GM11168 (cell line): ENCODE measurements around the gene NAB1.

ENCODE experiments used
- in situ Hi-C: fragments of 300-500 bp; cut with MboI; formaldehyde crosslinking; loops from one replicate; pipeline ENCODE4 v1.12.0; 2022; ENCODE audit warnings: low sequenced_read_pairs; ENCODE audit not compliant: unreplicated experiment

NAB1 gene

GRCh38 chr2:190666895-190667294 lies 18.0 kb downstream of the NAB1 start:
- in situ Hi-C loops = no loop called here

DNA sequence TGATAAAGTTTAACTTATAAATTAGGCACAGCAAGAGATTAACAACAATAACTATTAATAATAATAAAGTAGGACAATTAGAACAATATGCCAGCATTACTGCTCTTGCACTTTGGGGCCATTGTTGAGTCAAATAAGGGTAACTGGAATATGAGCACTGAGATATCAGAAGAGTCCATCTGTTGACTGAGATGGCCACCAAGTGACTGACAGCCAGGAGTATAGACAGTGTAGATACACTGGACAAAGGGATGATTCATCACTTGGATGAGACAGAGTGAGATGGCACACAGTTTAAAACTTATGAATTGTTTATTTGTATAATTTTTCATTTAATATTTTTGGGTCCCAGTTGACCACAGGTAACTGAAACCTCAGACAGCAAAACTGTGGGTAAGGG lies 20.0 kb downstream of the NAB1 start:
- in situ Hi-C loops = no loop called here

DNA sequence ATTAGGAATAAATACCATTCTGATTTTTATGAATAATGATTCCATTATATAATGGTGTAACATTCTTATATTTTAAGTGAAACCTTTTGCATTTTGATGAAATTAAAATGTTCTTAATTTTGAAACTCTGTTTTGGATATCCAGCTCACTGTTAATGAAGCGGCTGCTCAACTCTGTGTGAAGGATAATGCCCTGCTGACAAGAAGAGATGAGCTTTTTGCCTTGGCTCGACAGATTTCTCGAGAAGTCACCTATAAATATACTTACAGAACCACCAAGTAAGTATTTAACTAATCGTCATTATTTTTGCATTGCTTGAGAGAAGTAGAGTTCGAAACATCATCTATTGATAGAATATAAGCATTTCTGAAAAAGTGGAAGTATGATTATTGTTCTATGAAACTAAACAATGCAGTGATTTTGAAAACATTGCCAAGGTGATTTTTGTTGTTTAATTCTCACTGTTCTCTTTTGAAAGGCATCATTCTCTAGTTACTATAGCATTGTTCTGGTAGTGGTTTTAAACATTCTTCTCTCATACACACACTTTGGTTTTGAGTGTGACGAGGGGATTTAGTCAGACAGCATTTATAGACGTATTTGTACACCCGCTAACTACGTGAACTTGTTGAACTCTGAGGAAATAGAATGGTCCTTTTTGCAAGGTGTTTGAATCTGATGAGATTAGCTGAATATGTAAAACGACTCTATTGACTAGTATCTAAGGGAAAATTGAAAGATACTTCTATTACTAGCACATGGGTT lies 21.5 kb downstream of the NAB1 start:
- in situ Hi-C loops = no loop called here

DNA sequence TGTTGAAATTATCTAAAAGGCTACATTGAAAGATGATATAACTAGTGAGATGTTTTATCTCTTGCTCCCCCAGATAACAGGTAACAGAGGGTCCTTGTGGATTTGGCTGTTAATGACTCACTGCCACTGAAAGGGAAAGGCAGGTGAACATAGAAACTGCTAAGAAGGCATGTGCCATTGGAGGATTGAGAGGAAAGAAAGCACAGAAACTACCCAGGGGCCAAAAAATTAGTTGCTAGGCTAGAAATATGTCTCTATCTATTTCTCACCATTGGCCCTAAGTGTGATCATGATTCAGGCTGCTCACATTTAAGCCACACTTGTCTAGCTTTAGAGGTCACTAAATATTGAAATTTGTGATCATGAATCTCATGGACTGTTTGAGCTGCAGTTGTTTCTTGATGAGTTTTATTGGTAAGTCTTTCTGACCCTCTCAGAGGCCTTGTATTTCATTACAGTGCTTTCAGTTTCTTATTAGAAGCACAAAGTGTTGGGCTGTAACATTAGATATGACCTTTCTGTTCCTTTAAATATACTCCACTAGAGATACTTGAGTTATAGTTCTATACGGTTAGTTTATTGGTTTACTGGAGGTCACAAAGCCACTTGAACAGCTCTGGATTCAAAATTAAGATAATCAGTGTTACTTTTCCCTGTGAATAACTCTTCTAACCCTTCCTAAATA lies 26.2 kb downstream of the NAB1 start:
- in situ Hi-C loops = loop anchor here (25.0 kb wide), 1 partner anchor 288 kb away; no protein-coding TSS in a partner anchor

DNA sequence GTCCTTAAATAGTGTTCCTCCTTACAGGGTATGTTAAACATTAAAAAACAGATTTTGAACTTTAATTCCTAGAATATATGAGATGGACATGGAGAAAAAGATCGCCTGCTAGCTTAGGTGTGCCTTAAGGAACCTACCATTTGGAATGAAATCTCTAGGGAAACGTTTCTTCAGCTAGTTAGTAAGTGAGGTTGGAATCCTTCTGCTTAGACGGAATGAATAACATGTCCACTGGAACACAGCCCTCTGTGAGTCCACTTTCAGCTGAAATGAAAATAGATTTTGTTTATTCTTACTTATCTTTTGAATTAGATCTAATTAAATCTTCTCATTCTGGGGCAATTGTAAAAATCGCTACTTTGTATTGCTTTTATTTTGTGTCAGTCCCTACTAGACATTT lies 28.4 kb downstream of the NAB1 start:
- in situ Hi-C loops = loop anchor here (25.0 kb wide), 1 partner anchor 290 kb away; no protein-coding TSS in a partner anchor

DNA sequence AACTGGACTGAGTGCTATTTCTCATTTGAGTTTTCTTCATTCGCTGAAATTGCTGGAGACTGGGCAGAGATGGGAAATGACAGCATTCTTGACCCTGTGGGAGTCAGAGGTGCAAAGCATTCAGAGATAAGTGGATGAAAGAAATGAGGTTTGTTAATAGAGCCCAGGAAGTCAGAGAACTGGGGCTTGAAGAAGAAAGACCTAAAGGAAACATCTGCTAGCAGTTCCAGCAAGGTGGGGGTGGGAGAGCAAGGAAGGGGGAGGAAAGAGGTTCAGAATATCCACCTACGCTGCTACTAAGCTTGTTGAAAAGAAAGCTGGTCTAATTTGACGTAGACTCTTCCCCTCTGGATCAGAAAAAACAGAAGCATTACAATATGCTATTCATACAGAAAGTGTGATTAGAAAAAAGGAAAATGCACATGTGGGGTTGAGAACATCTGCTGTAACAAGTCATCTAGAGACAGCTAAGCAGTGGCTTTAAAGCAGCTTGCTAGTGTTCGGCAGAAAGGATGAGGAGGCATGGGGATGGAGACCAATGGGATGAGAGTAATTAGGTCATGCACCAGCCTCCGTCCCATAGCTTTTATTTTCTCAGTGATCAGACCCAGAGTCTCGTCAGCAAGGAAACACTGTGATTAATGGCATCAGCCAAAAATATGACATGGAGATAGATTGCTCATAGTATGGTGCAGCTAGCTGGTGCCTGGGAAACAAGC lies 29.7 kb downstream of the NAB1 start:
- in situ Hi-C loops = loop anchor here (25.0 kb wide), 1 partner anchor 291 kb away; no protein-coding TSS in a partner anchor

GRCh38 chr2:190679391-190679790 lies 30.5 kb downstream of the NAB1 start:
- in situ Hi-C loops = loop anchor here (25.0 kb wide), 1 partner anchor 292 kb away; no protein-coding TSS in a partner anchor

DNA sequence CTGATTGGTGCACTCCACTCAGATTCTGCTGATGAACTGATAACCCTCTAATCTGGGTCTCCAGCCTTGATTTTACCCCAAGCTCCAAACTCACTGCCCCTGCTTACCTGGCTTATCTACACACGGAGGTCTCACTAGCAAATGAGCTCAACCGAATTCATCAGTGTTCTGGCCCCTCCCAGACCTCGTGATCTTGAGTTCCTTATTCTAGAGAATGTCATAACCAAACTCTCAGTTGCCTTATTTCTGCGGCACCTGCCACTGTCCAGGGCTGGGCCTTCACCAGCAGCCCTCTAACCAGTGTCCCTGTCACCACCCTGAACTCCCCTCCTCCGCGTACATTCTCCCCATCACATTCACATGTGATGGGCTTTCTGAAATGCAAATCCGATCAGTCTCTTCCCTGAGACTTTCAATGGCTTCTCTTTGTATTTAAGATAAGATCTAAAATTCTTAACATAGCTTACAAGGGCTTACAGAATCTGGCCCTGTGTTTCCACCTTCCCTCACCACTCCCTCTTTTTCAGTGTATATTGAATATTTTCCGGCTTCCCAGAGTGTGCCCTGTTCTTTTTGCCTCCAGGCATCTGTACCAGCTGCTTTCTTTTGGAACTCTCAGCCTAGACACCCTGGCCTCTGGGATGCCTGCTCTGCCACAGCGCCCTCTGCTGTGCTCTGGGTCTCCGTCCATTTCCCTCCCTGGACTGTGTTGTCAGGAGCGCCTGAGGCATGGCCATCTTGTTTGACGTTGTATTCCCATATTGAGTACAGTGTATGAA lies 31.1 kb downstream of the NAB1 start:
- in situ Hi-C loops = loop anchor here (25.0 kb wide), 1 partner anchor 293 kb away; no protein-coding TSS in a partner anchor

GRCh38 chr2:190682168-190682567 lies 33.3 kb downstream of the NAB1 start:
- in situ Hi-C loops = loop anchor here (25.0 kb wide), 1 partner anchor 295 kb away; no protein-coding TSS in a partner anchor

- in situ Hi-C loops = loop anchor here (25.0 kb wide), 1 partner anchor 297 kb away; no protein-coding TSS in a partner anchor
Measured at GRCh38 chr2:190683802-190684201, 34.9 kb downstream of the NAB1 start.

GRCh38 chr2:190684931-190685330 lies 36.0 kb downstream of the NAB1 start:
- in situ Hi-C loops = loop anchor here (25.0 kb wide), 1 partner anchor 298 kb away; no protein-coding TSS in a partner anchor

DNA sequence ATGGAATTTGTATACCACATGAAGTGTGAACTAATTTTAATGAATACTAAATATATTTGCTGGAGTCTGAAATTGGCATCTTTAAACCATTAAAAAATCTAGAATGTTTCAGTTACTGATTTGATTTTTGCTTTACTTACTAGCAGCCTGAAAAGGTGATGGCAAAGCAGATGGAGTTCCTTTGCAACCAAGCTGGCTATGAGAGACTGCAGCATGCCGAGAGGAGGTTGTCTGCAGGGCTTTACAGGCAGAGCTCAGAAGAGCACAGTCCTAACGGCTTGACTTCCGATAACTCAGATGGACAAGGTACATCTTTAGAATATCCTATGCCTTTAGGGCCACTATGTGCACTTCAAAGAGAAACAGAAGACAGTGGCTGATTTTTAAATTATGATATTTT lies 36.5 kb downstream of the NAB1 start:
- in situ Hi-C loops = loop anchor here (25.0 kb wide), 1 partner anchor 298 kb away; no protein-coding TSS in a partner anchor

DNA sequence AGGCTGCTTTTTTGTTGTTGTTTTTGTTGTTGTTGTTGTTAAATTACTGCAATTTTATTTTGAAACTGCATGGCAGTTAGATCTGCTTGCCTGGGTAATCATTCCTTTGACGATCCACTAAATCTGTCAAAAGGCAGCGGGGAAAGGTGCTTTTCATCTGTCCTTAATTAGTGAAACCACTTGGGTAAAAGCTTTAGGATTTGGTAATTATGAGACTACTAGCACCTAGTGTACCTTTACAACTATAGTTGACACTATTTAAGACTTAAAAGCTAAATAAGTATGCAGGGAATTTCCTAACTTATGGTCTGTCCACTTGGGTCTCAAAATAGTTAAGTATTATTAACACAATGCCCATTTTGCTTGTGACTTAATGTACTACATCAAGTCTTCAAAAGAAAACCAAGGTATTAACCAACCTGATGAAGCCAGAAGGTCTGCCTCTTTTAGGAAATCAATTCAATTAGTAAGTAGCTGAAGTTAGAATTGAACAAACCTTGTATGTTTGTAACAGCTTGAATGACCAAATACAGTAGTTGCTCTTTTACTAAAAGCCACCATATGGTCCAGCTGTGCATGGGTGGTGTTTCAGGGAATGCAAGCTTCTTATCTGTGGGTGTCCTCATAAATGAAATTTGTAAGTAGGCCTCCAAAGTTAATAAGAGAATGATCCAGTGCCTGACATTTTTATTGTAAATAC lies 44.8 kb downstream of the NAB1 start:
- in situ Hi-C loops = loop anchor here (25.0 kb wide), 1 partner anchor 306 kb away; no protein-coding TSS in a partner anchor

GRCh38 chr2:190694479-190694878 lies 45.6 kb downstream of the NAB1 start:
- in situ Hi-C loops = loop anchor here (25.0 kb wide), 1 partner anchor 307 kb away; no protein-coding TSS in a partner anchor

DNA sequence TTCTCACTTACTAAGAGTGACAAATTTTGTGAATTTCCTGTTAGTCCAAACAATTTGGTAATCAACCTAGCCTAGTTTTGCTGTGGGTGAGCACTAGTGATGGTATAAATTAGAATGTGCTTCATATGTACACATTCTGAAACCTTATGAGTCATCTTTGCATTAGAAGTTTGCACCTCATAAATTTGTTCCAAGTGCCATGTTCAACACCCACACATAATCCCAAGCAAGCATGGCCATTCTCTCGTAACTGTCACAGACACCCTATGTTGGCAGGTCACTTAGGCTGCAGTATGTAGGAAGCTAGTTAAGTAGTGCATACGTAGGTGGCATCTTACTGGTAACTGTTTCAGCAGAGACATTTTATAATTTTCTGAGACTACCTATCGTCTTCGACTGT lies 46.9 kb downstream of the NAB1 start:
- in situ Hi-C loops = loop anchor here (25.0 kb wide), 1 partner anchor 308 kb away; no protein-coding TSS in a partner anchor

- in situ Hi-C loops = loop anchor here (25.0 kb wide), 1 partner anchor 310 kb away; no protein-coding TSS in a partner anchor
Measured at GRCh38 chr2:190696792-190697398, 48.0 kb downstream of the NAB1 start.

- in situ Hi-C loops = loop anchor here (25.0 kb wide), 1 partner anchor 310 kb away; no protein-coding TSS in a partner anchor
Measured at GRCh38 chr2:190697421-190697820, 48.5 kb downstream of the NAB1 start.

DNA sequence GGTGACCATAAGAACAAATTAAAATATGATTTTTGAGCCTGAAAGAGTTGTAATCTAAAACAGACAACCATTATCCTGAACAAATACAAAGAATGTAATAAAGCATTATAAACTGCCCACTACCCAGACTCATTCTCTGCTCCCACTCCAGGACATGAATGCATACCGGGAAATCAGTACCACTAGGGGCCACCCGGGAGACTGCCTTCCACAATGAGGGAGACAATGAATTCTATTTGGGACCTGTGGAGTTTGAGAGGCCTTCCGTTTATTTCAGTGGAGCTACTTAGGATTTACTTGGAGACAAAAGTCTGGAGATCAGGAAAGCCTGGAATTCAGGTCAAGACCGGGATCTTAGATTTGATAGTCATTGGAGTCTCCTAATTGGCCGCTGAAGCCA lies 50.0 kb downstream of the NAB1 start:
- in situ Hi-C loops = loop anchor here (25.0 kb wide), 1 partner anchor 312 kb away; no protein-coding TSS in a partner anchor
